ENCODE data around the gene TSHZ2. TPM values are rescaled to one million over a fixed set of nuclear protein-coding genes. Genes with fewer than 3 reads are reported as not detected.

Gene TSHZ2
- total RNA-seq, 1 experiment from 2014 or later, result 2.3 TPM

- no peak for TF ChIP-seq CTCF (IDR thresholded peaks at IDR 0.05; ENCODE audit: unreplicated experiment)
- CTCF ChIA-PET, result interaction anchor here (1.4 to 1.5 kb wide), 2 partner anchors 14 to 19 kb away, joined by 4 read pairs; no protein-coding TSS in a partner anchor
- intact Hi-C loops (cut with micrococcal nuclease), result no loop called here
Observed at GRCh38 chr20:53360852-53361251, 388.7 kb downstream of the TSHZ2 start.

GRCh38 chr20:53362736-53363135, 390.6 kb downstream of the TSHZ2 start:
- POLR2A ChIA-PET, result no interaction called here

More at GRCh38 chr20:53360852-53361251, 388.7 kb downstream of the TSHZ2 start:
- Mint-ChIP-seq H3K27me3 (ENCODE audit: insufficient read depth, unreplicated experiment) (no peaks in the 10 kb centered on the region), H3K4me3 (ENCODE audit: unreplicated experiment) (no peak overlapping the region), H3K4me1 (ENCODE audit: insufficient read depth, unreplicated experiment) (no peaks in the 10 kb centered on the region), H3K36me3 (ENCODE audit: insufficient read depth, unreplicated experiment) (no peaks in the 10 kb centered on the region), H3K27ac (ENCODE audit: low read depth, unreplicated experiment) (no peak overlapping the region), H3K9me3 (ENCODE audit: unreplicated experiment) (peaks cover 3% of the 10 kb centered on the region)
- no peak for DNase-seq (ENCODE audit: unreplicated experiment)
- POLR2A ChIA-PET, result no interaction called here
- BruUV-seq (replicated peaks), result no TSS peak

GRCh38 chr20:53364646-53365045, 392.5 kb downstream of the TSHZ2 start:
- H3K27ac Mint-ChIP-seq (ENCODE audit: low read depth, unreplicated experiment), result no peak overlapping the region
- ChIA-PET POLR2A (no interaction called here), CTCF (interaction anchor here (1.3 kb wide), 1 partner anchor 12 kb away, joined by 3 read pairs; no protein-coding TSS in a partner anchor)
- TF ChIP-seq CTCF (IDR thresholded peaks at IDR 0.05; ENCODE audit: unreplicated experiment), result no peak
- H3K4me3 Mint-ChIP-seq (ENCODE audit: unreplicated experiment), result no peak overlapping the region
- H3K9me3 Mint-ChIP-seq (ENCODE audit: unreplicated experiment), result no peaks in the 10 kb centered on the region
- no TSS peak for BruUV-seq (replicated peaks)
- no peaks in the 10 kb centered on the region for H3K36me3 Mint-ChIP-seq (ENCODE audit: insufficient read depth, unreplicated experiment)
- intact Hi-C loops (cut with micrococcal nuclease), result no loop called here
- no peaks in the 10 kb centered on the region for H3K27me3 Mint-ChIP-seq (ENCODE audit: insufficient read depth, unreplicated experiment)
- DNase-seq (ENCODE audit: unreplicated experiment), result no peak
- H3K4me1 Mint-ChIP-seq (ENCODE audit: insufficient read depth, unreplicated experiment), result no peaks in the 10 kb centered on the region

More at GRCh38 chr20:53362736-53363135, 390.6 kb downstream of the TSHZ2 start:
- TF ChIP-seq CTCF (IDR thresholded peaks at IDR 0.05; ENCODE audit: unreplicated experiment), result no peak
- Mint-ChIP-seq H3K4me3 (ENCODE audit: unreplicated experiment) (no peak overlapping the region), H3K27ac (ENCODE audit: low read depth, unreplicated experiment) (no peak overlapping the region), H3K36me3 (ENCODE audit: insufficient read depth, unreplicated experiment) (no peaks in the 10 kb centered on the region), H3K4me1 (ENCODE audit: insufficient read depth, unreplicated experiment) (no peaks in the 10 kb centered on the region), H3K9me3 (ENCODE audit: unreplicated experiment) (no peaks in the 10 kb centered on the region), H3K27me3 (ENCODE audit: insufficient read depth, unreplicated experiment) (no peaks in the 10 kb centered on the region)
- DNase-seq (ENCODE audit: unreplicated experiment), result no peak
- CTCF ChIA-PET, result no interaction called here
- intact Hi-C loops (cut with micrococcal nuclease), result no loop called here
- no TSS peak for BruUV-seq (replicated peaks)

GRCh38 chr20:53365076-53365475, 392.9 kb downstream of the TSHZ2 start:
- no peaks in the 10 kb centered on the region for H3K9me3 Mint-ChIP-seq (ENCODE audit: unreplicated experiment)
- DNase-seq (ENCODE audit: unreplicated experiment), result no peak

More at GRCh38 chr20:53365076-53365475, 392.9 kb downstream of the TSHZ2 start:
- no TSS peak for BruUV-seq (replicated peaks)
- POLR2A ChIA-PET, result no interaction called here
- Mint-ChIP-seq H3K27me3 (ENCODE audit: insufficient read depth, unreplicated experiment) (no peaks in the 10 kb centered on the region), H3K4me1 (ENCODE audit: insufficient read depth, unreplicated experiment) (no peaks in the 10 kb centered on the region), H3K27ac (ENCODE audit: low read depth, unreplicated experiment) (no peak overlapping the region), H3K4me3 (ENCODE audit: unreplicated experiment) (no peak overlapping the region), H3K36me3 (ENCODE audit: insufficient read depth, unreplicated experiment) (no peaks in the 10 kb centered on the region)
- intact Hi-C loops (cut with micrococcal nuclease), result no loop called here
- TF ChIP-seq CTCF (IDR thresholded peaks at IDR 0.05; ENCODE audit: unreplicated experiment), result no peak
- CTCF ChIA-PET, result interaction anchor here (1.3 kb wide), 1 partner anchor 12 kb away, joined by 3 read pairs; no protein-coding TSS in a partner anchor
